ENCODE data around the gene HDAC7.
A peak's percentile ranks its signal among the peaks of the same experiment; 100 is the strongest.

The HDAC7 gene

GRCh38 chr12:47823422-47824086 lies 3.9 kb upstream of the HDAC7 start:
- TF ChIP-seq TAF1 (IDR thresholded peaks at IDR 0.05; ENCODE audit: low read depth, low read length) (no peak), POLR2AphosphoS5 (IDR thresholded peaks at IDR 0.05; ENCODE audit: low read depth, low read length) (no peak), POLR2A (IDR thresholded peaks at IDR 0.05; ENCODE audit: low read depth, low read length) (no peak), PAX5 (IDR thresholded peaks at IDR 0.05; ENCODE audit: insufficient read depth, low read length, severe bottlenecking) (no peak), POU2F2 (IDR thresholded peaks at IDR 0.05; ENCODE audit: low read depth, low read length) (no peak), SPI1 (IDR thresholded peaks at IDR 0.05; ENCODE audit: low read depth, low read length) (no peak)
- DNase-seq (ENCODE audit: insufficient read length, low spot score) (no peak), FAIRE-seq (no peak)

- no peak for DNase-seq (ENCODE audit: insufficient read length, low spot score)
- FAIRE-seq = no peak
- TF ChIP-seq PAX5 (IDR thresholded peaks at IDR 0.05; ENCODE audit: insufficient read depth, low read length, severe bottlenecking) (no peak), POLR2AphosphoS5 (IDR thresholded peaks at IDR 0.05; ENCODE audit: low read depth, low read length) (no peak), TAF1 (IDR thresholded peaks at IDR 0.05; ENCODE audit: low read depth, low read length) (no peak), SPI1 (IDR thresholded peaks at IDR 0.05; ENCODE audit: low read depth, low read length) (no peak), POLR2A (IDR thresholded peaks at IDR 0.05; ENCODE audit: low read depth, low read length) (no peak), POU2F2 (IDR thresholded peaks at IDR 0.05; ENCODE audit: low read depth, low read length) (no peak)
Observed at GRCh38 chr12:47822863-47823262, 3.2 kb upstream of the HDAC7 start.

- FAIRE-seq (no peak), DNase-seq (ENCODE audit: insufficient read length, low spot score) (no peak)
- no peak for TF ChIP-seq POLR2AphosphoS5 (IDR thresholded peaks at IDR 0.05; ENCODE audit: low read depth, low read length)
- no peak for TF ChIP-seq TAF1 (IDR thresholded peaks at IDR 0.05; ENCODE audit: low read depth, low read length)
- TF ChIP-seq POLR2A (IDR thresholded peaks at IDR 0.05; ENCODE audit: low read depth, low read length) = no peak
Observed at GRCh38 chr12:47822401-47822800, 2.7 kb upstream of the HDAC7 start.

DNA sequence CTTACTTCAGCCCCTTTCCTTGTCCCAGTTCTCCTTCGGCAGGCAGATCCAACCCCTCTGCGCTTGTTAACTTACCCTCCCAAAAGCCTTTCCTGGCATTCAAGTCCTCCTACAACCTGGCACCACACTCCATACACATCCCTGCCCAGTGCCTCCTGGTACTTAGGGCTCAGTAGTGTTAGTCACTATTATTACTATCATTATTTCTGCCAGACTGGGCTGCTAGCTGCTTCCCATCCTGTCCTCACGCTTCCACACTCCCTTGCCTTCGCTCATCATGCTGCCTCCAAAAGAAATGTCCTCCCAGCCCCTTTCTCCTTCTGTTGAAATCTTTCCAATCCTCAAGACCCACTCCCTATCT lies 1.6 kb upstream of the HDAC7 start:
- TF ChIP-seq PAX5 (IDR thresholded peaks at IDR 0.05; ENCODE audit: insufficient read depth, low read length, severe bottlenecking) (no peak), POLR2A (IDR thresholded peaks at IDR 0.05; ENCODE audit: low read depth, low read length) (no peak), TAF1 (IDR thresholded peaks at IDR 0.05; ENCODE audit: low read depth, low read length) (no peak), POLR2AphosphoS5 (IDR thresholded peaks at IDR 0.05; ENCODE audit: low read depth, low read length) (no peak), SPI1 (IDR thresholded peaks at IDR 0.05; ENCODE audit: low read depth, low read length) (no peak), POU2F2 (IDR thresholded peaks at IDR 0.05; ENCODE audit: low read depth, low read length) (no peak)
- no peak for DNase-seq (ENCODE audit: insufficient read length, low spot score)
- no peak for FAIRE-seq

GRCh38 chr12:47820631-47821345 lies 1.1 kb upstream of the HDAC7 start:
- no peak for TF ChIP-seq PAX5 (IDR thresholded peaks at IDR 0.05; ENCODE audit: insufficient read depth, low read length, severe bottlenecking)
- no peak for TF ChIP-seq POU2F2 (IDR thresholded peaks at IDR 0.05; ENCODE audit: low read depth, low read length)
- no peak for TF ChIP-seq POLR2A (IDR thresholded peaks at IDR 0.05; ENCODE audit: low read depth, low read length)
- no peak for TF ChIP-seq TAF1 (IDR thresholded peaks at IDR 0.05; ENCODE audit: low read depth, low read length)
- no peak for TF ChIP-seq SPI1 (IDR thresholded peaks at IDR 0.05; ENCODE audit: low read depth, low read length)
- TF ChIP-seq POLR2AphosphoS5 (IDR thresholded peaks at IDR 0.05; ENCODE audit: low read depth, low read length) = no peak
- no peak for DNase-seq (ENCODE audit: insufficient read length, low spot score)
- no peak for FAIRE-seq

GRCh38 chr12:47819138-47819895 lies 386 bp downstream of the HDAC7 start:
- no peak for DNase-seq (ENCODE audit: insufficient read length, low spot score)
- TF ChIP-seq POU2F2 (IDR thresholded peaks at IDR 0.05; ENCODE audit: low read depth, low read length) = no peak
- FAIRE-seq = no peak

DNA sequence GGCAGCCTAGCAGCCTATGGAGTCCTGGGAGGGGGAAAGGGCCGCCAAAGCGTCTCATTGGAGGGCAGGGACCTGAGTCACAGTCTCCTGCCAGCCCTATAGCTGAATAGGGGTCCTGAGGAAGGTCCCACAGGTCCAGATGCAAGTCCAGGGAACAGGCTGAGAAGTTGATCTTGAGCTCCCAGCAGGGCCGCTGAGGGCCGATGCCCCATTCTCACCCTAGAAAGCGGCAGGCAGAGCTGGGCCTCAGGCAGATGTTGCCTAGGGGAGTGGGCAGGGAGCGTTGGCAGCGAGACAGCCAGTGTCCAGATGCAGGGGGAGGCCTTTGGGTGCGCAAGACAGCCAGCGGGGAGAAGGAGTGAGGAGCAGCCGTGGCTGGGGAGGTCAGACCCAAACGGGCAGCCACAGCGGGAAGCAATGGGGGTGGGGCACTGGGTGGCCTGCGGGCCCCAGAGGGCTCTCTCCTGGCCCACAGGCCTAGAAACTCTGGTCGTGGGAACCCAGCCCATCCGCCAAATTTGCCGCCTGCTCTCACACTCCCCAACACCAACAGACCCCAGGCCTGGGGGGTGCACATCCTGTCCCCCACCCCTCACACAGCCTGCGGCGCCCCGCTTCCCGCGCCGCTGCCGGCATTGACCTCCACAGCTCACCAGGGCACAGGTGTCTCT lies 1.1 kb downstream of the HDAC7 start:
- TF ChIP-seq POLR2A (IDR thresholded peaks at IDR 0.05; ENCODE audit: low read depth, low read length) (no peak), POU2F2 (IDR thresholded peaks at IDR 0.05; ENCODE audit: low read depth, low read length) (no peak), TAF1 (IDR thresholded peaks at IDR 0.05; ENCODE audit: low read depth, low read length) (no peak), SPI1 (IDR thresholded peaks at IDR 0.05; ENCODE audit: low read depth, low read length) (no peak), POLR2AphosphoS5 (IDR thresholded peaks at IDR 0.05; ENCODE audit: low read depth, low read length) (no peak), PAX5 (IDR thresholded peaks at IDR 0.05; ENCODE audit: insufficient read depth, low read length, severe bottlenecking) (no peak)
- DNase-seq (ENCODE audit: insufficient read length, low spot score) (no peak), FAIRE-seq (peak; percentile 28)

- FAIRE-seq (no peak), DNase-seq (ENCODE audit: insufficient read length, low spot score) (no peak)
- no peak for TF ChIP-seq TAF1 (IDR thresholded peaks at IDR 0.05; ENCODE audit: low read depth, low read length)
Observed at GRCh38 chr12:47818007-47818376, 1.7 kb downstream of the HDAC7 start.

DNA sequence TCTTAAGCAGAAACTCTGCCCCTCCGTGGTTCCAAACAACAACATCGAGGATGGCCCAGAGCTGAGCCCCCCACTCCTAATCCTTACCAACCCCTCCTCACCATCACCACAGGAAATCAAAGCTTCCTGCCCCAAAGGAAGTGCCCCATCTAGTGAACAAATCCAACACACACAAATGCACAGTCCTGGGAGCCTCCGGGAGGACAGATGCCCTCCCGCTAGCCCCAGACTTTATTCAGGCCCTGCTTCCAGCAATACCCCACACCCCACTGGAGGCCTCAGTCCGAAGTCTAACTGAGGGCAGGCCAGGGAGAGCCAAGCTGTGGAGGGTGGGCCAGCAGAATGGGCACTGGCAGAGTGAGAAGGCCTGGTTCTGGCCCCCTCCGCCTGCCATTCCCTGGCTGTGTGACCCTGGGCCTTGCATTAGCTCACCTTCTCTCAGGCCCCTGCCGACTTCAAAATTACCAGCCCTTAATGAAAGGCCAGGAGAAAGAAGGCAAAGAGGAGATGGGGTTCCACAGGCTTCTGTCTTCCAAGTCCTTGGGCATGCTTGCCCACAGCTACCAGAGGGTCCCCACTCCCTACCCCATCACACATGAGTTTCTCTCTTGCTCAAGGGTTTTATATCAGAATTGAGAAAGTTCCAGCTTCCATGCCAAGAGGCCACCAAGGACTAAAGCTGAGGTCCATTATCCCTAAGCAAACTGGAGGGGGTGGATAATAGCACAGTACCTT lies 2.3 kb downstream of the HDAC7 start:
- DNase-seq (ENCODE audit: insufficient read length, low spot score) (no peak), FAIRE-seq (no peak)

More for the DNA sequence above, 2.3 kb downstream of the HDAC7 start:
- TF ChIP-seq SPI1 (IDR thresholded peaks at IDR 0.05; ENCODE audit: low read depth, low read length) = no peak
- TF ChIP-seq POU2F2 (IDR thresholded peaks at IDR 0.05; ENCODE audit: low read depth, low read length) = no peak
